ENCODE data around the gene DNTT.

DNA sequence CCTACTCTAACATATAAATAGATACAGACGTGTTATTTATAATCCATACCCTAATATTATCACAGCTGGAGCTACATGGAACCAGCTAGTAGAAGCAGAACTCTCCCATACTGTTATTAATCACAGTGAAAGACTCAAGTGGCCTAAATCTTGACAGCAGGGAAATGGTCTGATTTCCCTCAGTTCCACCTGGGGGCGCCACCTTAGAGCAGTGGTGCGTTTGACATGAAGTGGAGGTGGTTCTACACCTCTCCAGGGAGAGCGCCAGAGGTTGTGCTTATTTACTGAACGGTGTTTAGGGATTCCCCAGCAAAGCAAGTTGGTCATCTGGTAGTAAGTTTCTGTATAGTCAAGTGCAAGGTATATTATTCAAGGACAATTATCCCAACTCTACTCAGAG, 17.6 kb downstream of the DNTT start:
- TF ChIP-seq CTCF (IDR thresholded peaks at IDR 0.05), result no peak
- TF ChIP-seq POLR2A (IDR thresholded peaks at IDR 0.05; ENCODE audit: low read depth), result no peak

All from esophagus muscularis mucosa (tissue), 3 donors.